Measurements from ENCODE around the gene INAVA. TPM values are rescaled to one million over a fixed set of nuclear protein-coding genes. Genes with fewer than 3 reads are reported as not detected.
"Not testable (repeated sequence)": the region's sequence is repeated elsewhere in the genome, so short reads cannot be mapped to it uniquely, and the experiment has no call there.

Gene INAVA
- total RNA-seq, 1 experiment from 2014 or later, result 36.8 TPM

GRCh38 chr1:200934676-200935245 is 40.1 kb downstream of the INAVA start:
- WGBS (ENCODE audit: extremely low coverage, insufficient read length, low lambda C conversion rate), result no CpG with 5 or more reads among the region's 13 CpGs
- no peak overlapping the region for H3K23ac ChIP-seq (ENCODE audit: insufficient read length, low read depth, low read length)
- no peak for TF ChIP-seq CTCF (conservative IDR thresholded peaks at IDR 0.05)
- no peak for DNase-seq
- no peak overlapping the region for H3K9ac ChIP-seq (ENCODE audit: extremely low read depth, insufficient read length, low read length)
- no peak overlapping the region for H2BK5ac ChIP-seq (ENCODE audit: insufficient read length, low read length)
- Mint-ChIP-seq H3K9me3 (no peaks in the 10 kb centered on the region), H3K4me3 (no peak overlapping the region), H3K4me1 (no peaks in the 10 kb centered on the region), H3K27me3 (ENCODE audit: low read depth) (no peaks in the 10 kb centered on the region), H3K27ac (no peak overlapping the region), H3K36me3 (ENCODE audit: insufficient read depth in 1 of 3, low read depth in 3 of 3) (no peaks in the 10 kb centered on the region; a peak in 1 of 7 replicates)
- H3K27me3 ChIP-seq (ENCODE audit: insufficient read depth, low read length), result no peaks in the 10 kb centered on the region
- no peaks in the 10 kb centered on the region for H3K23me2 ChIP-seq (ENCODE audit: insufficient read length, low read depth, low read length, poor library complexity, severe bottlenecking)
- H4K91ac ChIP-seq (ENCODE audit: insufficient read length, low read depth, low read length), result no peak overlapping the region
- H2AK5ac ChIP-seq (ENCODE audit: insufficient read length, low read length), result no peak overlapping the region
- H2AFZ ChIP-seq (ENCODE audit: low read length), result no peak overlapping the region
- H2BK120ac ChIP-seq (ENCODE audit: low read depth, low read length, poor library complexity, severe bottlenecking), result no peak overlapping the region
- H3T11ph ChIP-seq (ENCODE audit: low read length), result no peak overlapping the region
- H3K9me3 ChIP-seq (ENCODE audit: control insufficient read depth, low read depth, low read length), result no peaks in the 10 kb centered on the region
- H3K4ac ChIP-seq (ENCODE audit: low read depth, low read length), result no peak overlapping the region
- H3K79me2 ChIP-seq (ENCODE audit: insufficient read depth, low read length), result no peaks in the 10 kb centered on the region
- H3K56ac ChIP-seq (ENCODE audit: insufficient read length, low read depth, low read length), result no peak overlapping the region
- H2BK20ac ChIP-seq (ENCODE audit: low read depth, low read length, poor library complexity, severe bottlenecking), result no peak overlapping the region
- no peak overlapping the region for H4K8ac ChIP-seq (replicated peaks; ENCODE audit: insufficient read length, low read depth, low read length)
- H3K4me1 ChIP-seq (ENCODE audit: insufficient read depth, low read length), result no peaks in the 10 kb centered on the region
- no peak overlapping the region for H3K18ac ChIP-seq (ENCODE audit: insufficient read length, low read depth, low read length)
- H3K27ac ChIP-seq (ENCODE audit: insufficient read length, low read depth, low read length), result no peak overlapping the region
- H2BK15ac ChIP-seq (ENCODE audit: low read depth, low read length), result no peak overlapping the region
- H4K20me1 ChIP-seq (ENCODE audit: control insufficient read depth, insufficient read depth, insufficient read length), result no peaks in the 10 kb centered on the region
- no peak overlapping the region for H2BK12ac ChIP-seq (ENCODE audit: insufficient read length, low read depth, low read length)
- no peak overlapping the region for H3K4me2 ChIP-seq (ENCODE audit: insufficient read depth, insufficient read length, low read length)
- H3K14ac ChIP-seq (ENCODE audit: insufficient read depth, low read length), result no peak overlapping the region
- H4K5ac ChIP-seq (ENCODE audit: insufficient read length, low read depth, low read length), result no peak overlapping the region
- no peaks in the 10 kb centered on the region for H3K79me1 ChIP-seq (ENCODE audit: insufficient read depth, low read depth, low read length, poor library complexity, severe bottlenecking)

GRCh38 chr1:200935286-200935962 is 40.7 kb downstream of the INAVA start:
- H3K4me3 Mint-ChIP-seq; H4K91ac ChIP-seq (ENCODE audit: insufficient read length, low read depth, low read length); H3K27ac Mint-ChIP-seq; H2BK15ac ChIP-seq (ENCODE audit: low read depth, low read length); H4K5ac ChIP-seq (ENCODE audit: insufficient read length, low read depth, low read length); H2BK5ac ChIP-seq (ENCODE audit: insufficient read length, low read length); H3K9ac ChIP-seq (ENCODE audit: extremely low read depth, insufficient read length, low read length); H3K9me3 Mint-ChIP-seq; H3K23ac ChIP-seq (ENCODE audit: insufficient read length, low read depth, low read length); H3K4me2 ChIP-seq (ENCODE audit: insufficient read depth, insufficient read length, low read length); H3K79me1 ChIP-seq (ENCODE audit: insufficient read depth, low read depth, low read length, poor library complexity, severe bottlenecking); H3K27me3 ChIP-seq (ENCODE audit: insufficient read depth, low read length); H3K56ac ChIP-seq (ENCODE audit: insufficient read length, low read depth, low read length); H2AK5ac ChIP-seq (ENCODE audit: insufficient read length, low read length); H4K20me1 ChIP-seq (ENCODE audit: control insufficient read depth, insufficient read depth, insufficient read length); H3K9me3 ChIP-seq (ENCODE audit: control insufficient read depth, low read depth, low read length); H2BK20ac ChIP-seq (ENCODE audit: low read depth, low read length, poor library complexity, severe bottlenecking); H2BK12ac ChIP-seq (ENCODE audit: insufficient read length, low read depth, low read length); H3K4ac ChIP-seq (ENCODE audit: low read depth, low read length); H3K14ac ChIP-seq (ENCODE audit: insufficient read depth, low read length); H4K8ac ChIP-seq (replicated peaks; ENCODE audit: insufficient read length, low read depth, low read length); H3K18ac ChIP-seq (ENCODE audit: insufficient read length, low read depth, low read length); H3K4me1 Mint-ChIP-seq; H3K23me2 ChIP-seq (ENCODE audit: insufficient read length, low read depth, low read length, poor library complexity, severe bottlenecking); H3K27me3 Mint-ChIP-seq (ENCODE audit: low read depth); H3K27ac ChIP-seq (ENCODE audit: insufficient read length, low read depth, low read length); H3K79me2 ChIP-seq (ENCODE audit: insufficient read depth, low read length); DNase-seq; H2AFZ ChIP-seq (ENCODE audit: low read length); H3T11ph ChIP-seq (ENCODE audit: low read length); H3K36me3 Mint-ChIP-seq (ENCODE audit: insufficient read depth in 1 of 3, low read depth in 3 of 3); H3K4me1 ChIP-seq (ENCODE audit: insufficient read depth, low read length); H2BK120ac ChIP-seq (ENCODE audit: low read depth, low read length, poor library complexity, severe bottlenecking): not testable (repeated sequence)
- no CpG with 5 or more reads among the region's 18 CpGs for WGBS (ENCODE audit: extremely low coverage, insufficient read length, low lambda C conversion rate)

Measured in H9 (cell line).